NCI-H526 (cell line): ENCODE results near the gene CHERP.
"Not testable (repeated sequence)": the region's sequence is repeated elsewhere in the genome, so short reads cannot be mapped to it uniquely, and the experiment has no call there.

ENCODE experiments used
- DNase-seq, 2 experiments: peaks; one replicate each; lab custom pipeline; 2025; lab: John Stamatoyannopoulos, UW

Gene CHERP

GRCh38 chr19:16476401-16476800 is 65.8 kb downstream of the CHERP start:
- DNase-seq, result no peak

GRCh38 chr19:16473875-16474392 is 68.3 kb downstream of the CHERP start:
- no peak for DNase-seq

- no peak for DNase-seq
These were observed 69.2 kb downstream of the CHERP start for GRCh38 chr19:16472992-16473391.

GRCh38 chr19:16472559-16472899 is 69.7 kb downstream of the CHERP start:
- not testable (repeated sequence) for DNase-seq

GRCh38 chr19:16470911-16471811 is 71.1 kb downstream of the CHERP start:
- peak in 1 of 2 experiments; percentile 15 for DNase-seq

GRCh38 chr19:16470541-16470910 is 71.7 kb downstream of the CHERP start:
- DNase-seq, result no peak
